Panc1 (cell line): Measurements from ENCODE around the gene MAPK10.
"Not testable (repeated sequence)": the region's sequence is repeated elsewhere in the genome, so short reads cannot be mapped to it uniquely, and the experiment has no call there.

Experiments used
- CTCF ChIP-seq: fragments of 450-650 bp; IDR thresholded peaks from 2 replicates; pipeline ENCODE4 v1.5.1; 2017; ENCODE audit warnings: mild to moderate bottlenecking
- SIN3A ChIP-seq: IDR thresholded peaks from 2 replicates; pipeline ENCODE4 v1.6.1; 2012; ENCODE audit warnings: low read depth, mild to moderate bottlenecking, low read length, moderate library complexity, borderline replicate concordance; ENCODE audit not compliant: insufficient read depth

GRCh38 chr4:86021671-86022070, 338.2 kb downstream of the MAPK10 start:
- TF ChIP-seq CTCF, SIN3A: not testable (repeated sequence)
